Epithelial cell of esophagus (primary cell): ENCODE measurements around the gene CEP83.

ENCODE experiments used
- DNase-seq: peaks from one replicate; pipeline ENCODE4 v3.0.0; 2010; ENCODE audit warnings: low read depth
- H3K4me3 ChIP-seq: 2 replicates; pipeline ENCODE4 v1.5.1; 2011; ENCODE audit warnings: mild to moderate bottlenecking, low read length, control low read depth
- TF ChIP-seq, protein P1 (sequence below): IDR thresholded peaks from 2 replicates; pipeline ENCODE4 v1.5.1; 2011; ENCODE audit warnings: low read depth, mild to moderate bottlenecking, low read length, control low read depth, inconsistent platforms; ENCODE audit not compliant: insufficient read depth; ENCODE audit errors: missing control alignments

The CEP83 gene

DNA sequence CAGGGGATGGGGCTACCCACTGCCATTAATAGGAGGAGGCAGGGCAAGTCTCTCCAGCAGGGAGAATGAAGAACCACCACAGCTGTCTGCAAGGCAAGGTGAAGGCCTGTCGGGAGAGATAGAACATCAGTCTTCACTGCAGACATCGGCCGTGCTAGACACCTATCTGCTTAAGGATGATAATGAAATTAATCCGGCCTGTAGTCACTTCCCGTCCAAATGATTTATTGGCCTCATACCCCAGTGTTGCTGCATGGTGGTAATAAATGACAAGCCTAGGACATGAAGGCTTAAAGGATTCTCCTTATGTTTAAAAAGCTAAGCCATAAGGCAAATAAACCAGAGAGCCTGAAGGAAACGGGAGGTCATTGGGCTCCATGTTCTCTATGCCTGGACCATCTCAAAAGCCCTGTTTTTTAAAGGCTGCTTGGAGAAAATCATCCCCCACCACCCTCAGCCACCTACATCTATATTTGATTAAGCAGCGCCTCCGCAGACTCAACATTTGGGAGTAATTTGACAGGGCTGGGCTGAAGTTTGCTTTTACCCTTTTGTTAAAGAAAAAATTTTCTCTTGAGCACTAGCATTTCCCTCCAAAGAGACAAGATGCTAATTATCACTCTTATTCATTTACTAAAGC, 173.6 kb downstream of the CEP83 start:
- H3K4me3 ChIP-seq, result no peak overlapping the region
- TF ChIP-seq, protein P1, sequence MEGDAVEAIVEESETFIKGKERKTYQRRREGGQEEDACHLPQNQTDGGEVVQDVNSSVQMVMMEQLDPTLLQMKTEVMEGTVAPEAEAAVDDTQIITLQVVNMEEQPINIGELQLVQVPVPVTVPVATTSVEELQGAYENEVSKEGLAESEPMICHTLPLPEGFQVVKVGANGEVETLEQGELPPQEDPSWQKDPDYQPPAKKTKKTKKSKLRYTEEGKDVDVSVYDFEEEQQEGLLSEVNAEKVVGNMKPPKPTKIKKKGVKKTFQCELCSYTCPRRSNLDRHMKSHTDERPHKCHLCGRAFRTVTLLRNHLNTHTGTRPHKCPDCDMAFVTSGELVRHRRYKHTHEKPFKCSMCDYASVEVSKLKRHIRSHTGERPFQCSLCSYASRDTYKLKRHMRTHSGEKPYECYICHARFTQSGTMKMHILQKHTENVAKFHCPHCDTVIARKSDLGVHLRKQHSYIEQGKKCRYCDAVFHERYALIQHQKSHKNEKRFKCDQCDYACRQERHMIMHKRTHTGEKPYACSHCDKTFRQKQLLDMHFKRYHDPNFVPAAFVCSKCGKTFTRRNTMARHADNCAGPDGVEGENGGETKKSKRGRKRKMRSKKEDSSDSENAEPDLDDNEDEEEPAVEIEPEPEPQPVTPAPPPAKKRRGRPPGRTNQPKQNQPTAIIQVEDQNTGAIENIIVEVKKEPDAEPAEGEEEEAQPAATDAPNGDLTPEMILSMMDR, result no peak
- no peak for DNase-seq

DNA sequence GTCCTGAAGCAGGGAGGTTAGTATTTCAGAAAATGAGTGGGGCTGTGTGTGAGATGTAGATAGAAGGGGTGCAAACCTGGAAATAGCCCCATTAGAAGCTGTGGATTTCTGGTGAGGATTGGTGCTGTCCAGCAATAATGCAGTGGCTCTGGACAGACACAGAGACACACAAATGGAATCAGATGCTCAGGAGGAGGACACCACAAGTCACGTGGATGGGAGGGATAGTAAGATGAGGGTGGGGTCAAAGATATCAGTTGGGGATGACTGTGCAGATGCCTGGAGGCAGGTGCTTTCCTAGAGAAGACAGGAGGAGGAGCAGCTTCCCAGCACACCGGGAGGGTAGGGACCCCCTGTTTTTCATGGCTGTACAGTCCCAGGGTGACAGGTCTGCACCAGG, 174.8 kb downstream of the CEP83 start:
- H3K4me3 ChIP-seq, result no peak overlapping the region
- TF ChIP-seq, protein P1, result no peak
- DNase-seq, result no peak

DNA sequence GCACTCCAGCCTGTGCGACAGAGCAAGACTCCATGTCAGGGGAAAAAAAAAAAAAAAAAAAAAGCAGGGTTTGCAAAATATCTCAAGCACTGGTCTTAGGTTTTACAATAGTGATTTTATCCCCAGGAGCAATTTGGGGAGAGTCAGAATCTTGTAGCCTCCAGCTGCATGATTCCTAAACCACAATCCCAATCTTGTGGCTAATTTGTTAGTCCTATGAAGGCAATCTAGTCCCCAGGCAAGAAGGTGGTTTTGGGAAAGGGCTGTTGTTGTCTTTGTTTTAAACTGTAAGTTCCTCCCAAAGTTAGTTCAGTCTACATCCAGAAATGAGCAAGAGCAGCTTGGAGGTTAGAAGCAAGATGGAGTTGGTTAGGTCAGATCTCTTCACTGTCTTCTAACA, 175.6 kb downstream of the CEP83 start:
- DNase-seq, result no peak
- H3K4me3 ChIP-seq, result no peak overlapping the region
- TF ChIP-seq, protein P1, result no peak

DNA sequence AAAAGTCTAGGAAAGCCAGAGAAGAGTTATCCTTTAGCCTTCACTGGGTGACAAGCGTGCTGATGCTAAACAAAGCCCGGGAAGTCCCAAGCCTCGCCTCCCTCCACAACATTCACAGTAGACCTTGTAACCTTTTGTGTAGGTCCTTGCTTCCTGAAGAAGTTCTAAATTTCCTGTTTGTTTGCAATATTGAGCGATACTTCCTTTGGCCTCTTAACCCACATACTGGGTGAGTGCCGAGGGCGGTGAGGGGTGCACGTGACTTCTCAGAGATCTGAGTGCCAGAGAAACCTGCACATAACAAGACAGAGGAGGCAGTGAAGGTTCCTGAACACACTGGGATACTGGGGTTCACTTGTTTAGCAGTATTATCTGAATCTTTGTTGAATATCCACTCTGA, 177.0 kb downstream of the CEP83 start:
- TF ChIP-seq, protein P1, result no peak
- H3K4me3 ChIP-seq, result no peak overlapping the region
- no peak for DNase-seq

DNA sequence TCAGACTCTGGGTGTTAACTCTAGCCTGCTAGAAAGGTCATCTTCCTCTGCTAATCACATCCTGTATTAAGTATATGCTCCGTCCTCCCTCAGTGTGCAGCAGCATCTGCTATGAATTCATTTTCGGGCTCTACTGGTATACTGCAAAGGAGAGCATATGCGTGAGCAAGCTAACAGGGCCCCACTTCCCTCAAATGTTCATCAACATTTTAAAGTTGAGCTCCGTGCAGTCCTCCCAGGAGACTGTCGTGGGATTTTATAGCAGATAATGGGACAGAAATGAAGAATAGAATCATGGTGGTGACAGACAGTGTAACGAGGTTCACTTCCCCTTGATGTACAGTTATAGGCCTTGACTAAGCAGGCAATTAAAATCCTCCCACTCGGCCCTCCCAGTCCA, 179.6 kb downstream of the CEP83 start:
- DNase-seq, result no peak
- no peak overlapping the region for H3K4me3 ChIP-seq
- TF ChIP-seq, protein P1, result no peak

DNA sequence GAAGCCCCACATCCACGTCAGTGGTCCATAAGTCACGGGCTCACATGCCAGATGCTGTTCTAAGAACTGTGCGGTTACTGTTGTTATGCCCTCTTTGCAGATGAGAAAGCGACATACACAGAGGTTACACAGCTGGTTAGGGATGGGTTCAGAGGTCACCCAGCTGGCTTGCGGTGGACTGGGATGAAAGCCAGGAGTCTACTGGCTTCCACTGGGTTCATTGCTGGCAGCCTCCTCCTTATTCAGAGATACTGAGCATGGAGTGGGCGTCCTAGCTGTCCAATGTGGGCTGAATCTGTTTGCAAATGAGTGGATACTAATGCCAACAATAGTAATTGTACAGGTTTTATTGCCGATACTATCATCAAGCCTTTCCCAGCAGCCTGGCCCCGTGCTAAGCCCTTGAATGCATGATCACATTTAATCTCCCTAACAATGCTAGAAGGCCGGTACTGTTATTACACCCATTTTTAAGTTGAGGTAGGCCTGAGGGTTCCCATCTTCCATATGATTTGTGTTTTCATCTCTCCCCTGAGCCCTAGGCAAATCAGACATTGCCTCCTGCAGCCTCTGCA, 182.2 kb downstream of the CEP83 start:
- H3K4me3 ChIP-seq, result no peak overlapping the region
- TF ChIP-seq, protein P1, result no peak
- DNase-seq, result no peak

DNA sequence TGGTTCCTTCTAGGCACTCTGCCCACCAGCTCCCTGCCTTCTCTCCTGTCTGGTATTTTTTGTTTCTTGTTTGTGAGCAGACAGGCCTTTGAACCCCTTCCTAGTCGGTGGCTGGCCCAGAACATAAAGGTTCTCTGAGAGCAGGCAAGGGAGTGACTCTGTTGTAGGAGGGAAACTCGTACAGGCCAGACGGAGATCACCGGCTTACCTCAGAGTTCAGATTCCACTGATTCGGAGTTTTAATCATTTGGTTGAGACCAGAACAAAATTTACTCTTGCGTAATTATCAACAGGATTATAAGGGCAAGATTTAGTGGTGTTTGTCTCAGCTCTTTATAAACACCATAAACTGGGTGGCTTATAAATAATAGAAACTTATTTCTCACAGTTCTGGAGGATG, 182.9 kb downstream of the CEP83 start:
- DNase-seq, result no peak
- no peak overlapping the region for H3K4me3 ChIP-seq
- TF ChIP-seq, protein P1, result no peak
